22Rv1 (cell line): Measurements from ENCODE around the gene DNAJB14.

Experiments
- ZFX ChIP-seq: fragments of 450-650 bp; IDR thresholded peaks from 2 replicates; pipeline ENCODE4 v1.6.1; 2017; ENCODE audit warnings: antibody characterized with exemption, borderline replicate concordance
- TF ChIP-seq, protein P1 (sequence below): fragments of 450-650 bp; IDR thresholded peaks from 2 replicates; pipeline ENCODE4 v1.5.1; 2017; ENCODE audit warnings: mild to moderate bottlenecking

GRCh38 chr4:99947190-99947578 is 766 bp upstream of the DNAJB14 start:
- TF ChIP-seq, protein P1, sequence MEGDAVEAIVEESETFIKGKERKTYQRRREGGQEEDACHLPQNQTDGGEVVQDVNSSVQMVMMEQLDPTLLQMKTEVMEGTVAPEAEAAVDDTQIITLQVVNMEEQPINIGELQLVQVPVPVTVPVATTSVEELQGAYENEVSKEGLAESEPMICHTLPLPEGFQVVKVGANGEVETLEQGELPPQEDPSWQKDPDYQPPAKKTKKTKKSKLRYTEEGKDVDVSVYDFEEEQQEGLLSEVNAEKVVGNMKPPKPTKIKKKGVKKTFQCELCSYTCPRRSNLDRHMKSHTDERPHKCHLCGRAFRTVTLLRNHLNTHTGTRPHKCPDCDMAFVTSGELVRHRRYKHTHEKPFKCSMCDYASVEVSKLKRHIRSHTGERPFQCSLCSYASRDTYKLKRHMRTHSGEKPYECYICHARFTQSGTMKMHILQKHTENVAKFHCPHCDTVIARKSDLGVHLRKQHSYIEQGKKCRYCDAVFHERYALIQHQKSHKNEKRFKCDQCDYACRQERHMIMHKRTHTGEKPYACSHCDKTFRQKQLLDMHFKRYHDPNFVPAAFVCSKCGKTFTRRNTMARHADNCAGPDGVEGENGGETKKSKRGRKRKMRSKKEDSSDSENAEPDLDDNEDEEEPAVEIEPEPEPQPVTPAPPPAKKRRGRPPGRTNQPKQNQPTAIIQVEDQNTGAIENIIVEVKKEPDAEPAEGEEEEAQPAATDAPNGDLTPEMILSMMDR: no peak
- no peak for TF ChIP-seq ZFX
